Hematopoietic multipotent progenitor cell treated with erythropoietin and hydrocortisone succinate and interleukin-3 and kit ligand, for 15 days (in vitro differentiated cells): ENCODE results near the gene ENTHD1.
"Not testable (repeated sequence)": the region's sequence is repeated elsewhere in the genome, so short reads cannot be mapped to it uniquely, and the experiment has no call there.

Experiments used
- DNase-seq: peaks from one replicate; pipeline ENCODE4 v3.0.0-alpha.2; 2015; ENCODE audit warnings: low spot score

ENTHD1 gene

GRCh38 chr22:39777716-39778454, 115.7 kb downstream of the ENTHD1 start:
- no peak for DNase-seq

GRCh38 chr22:39776295-39777009, 117.1 kb downstream of the ENTHD1 start:
- DNase-seq, result no peak

- peak; percentile 7 for DNase-seq
These were observed 119.5 kb downstream of the ENTHD1 start for GRCh38 chr22:39773976-39774539.

- no peak for DNase-seq
These were observed 120.1 kb downstream of the ENTHD1 start for GRCh38 chr22:39773503-39773902.

GRCh38 chr22:39771486-39771885, 122.1 kb downstream of the ENTHD1 start:
- no peak for DNase-seq

- DNase-seq, result peak; percentile 23
These were observed 127.9 kb downstream of the ENTHD1 start for GRCh38 chr22:39765661-39766060.

GRCh38 chr22:39765046-39765445, 128.5 kb downstream of the ENTHD1 start:
- no peak for DNase-seq

- no peak for DNase-seq
These were observed 130.3 kb downstream of the ENTHD1 start for GRCh38 chr22:39763276-39763675.

GRCh38 chr22:39750759-39751158, 142.8 kb downstream of the ENTHD1 start:
- DNase-seq, result no peak

GRCh38 chr22:39748877-39749276, 144.7 kb downstream of the ENTHD1 start:
- no peak for DNase-seq

GRCh38 chr22:39746600-39747262, 146.8 kb downstream of the ENTHD1 start:
- DNase-seq, result no peak

- DNase-seq, result no peak
These were observed 147.8 kb downstream of the ENTHD1 start for GRCh38 chr22:39745789-39746188.

GRCh38 chr22:39744353-39744752, 149.2 kb downstream of the ENTHD1 start:
- no peak for DNase-seq

GRCh38 chr22:39743935-39744334, 149.6 kb downstream of the ENTHD1 start:
- no peak for DNase-seq

- DNase-seq, result no peak
These were observed 154.1 kb downstream of the ENTHD1 start for GRCh38 chr22:39739338-39740027.

GRCh38 chr22:39738746-39739145, 154.8 kb downstream of the ENTHD1 start:
- DNase-seq, result no peak

- DNase-seq, result no peak
These were observed 157.8 kb downstream of the ENTHD1 start for GRCh38 chr22:39735776-39736175.

- no peak for DNase-seq
These were observed 158.7 kb downstream of the ENTHD1 start for GRCh38 chr22:39734866-39735265.

GRCh38 chr22:39734046-39734445, 159.5 kb downstream of the ENTHD1 start:
- DNase-seq, result not testable (repeated sequence)

- no peak for DNase-seq
These were observed 160.4 kb downstream of the ENTHD1 start for GRCh38 chr22:39733191-39733590.

GRCh38 chr22:39732625-39733024, 160.9 kb downstream of the ENTHD1 start:
- no peak for DNase-seq
